Kidney epithelial cell (primary cell): ENCODE data around the gene SOX18. TPM values are rescaled to one million over a fixed set of nuclear protein-coding genes. Genes with fewer than 3 reads are reported as not detected.

Experiments
- DNase-seq: peaks from one replicate; pipeline ENCODE4 v3.0.0-alpha.2; 2010; ENCODE audit warnings: low read depth
- H3K27me3 ChIP-seq: 2 replicates; pipeline ENCODE4 v1.6.0; 2011; ENCODE audit warnings: low read length; ENCODE audit not compliant: control insufficient read depth, insufficient read depth
- H3K36me3 ChIP-seq: 2 replicates; pipeline ENCODE4 v1.5.1; 2011; ENCODE audit warnings: low read length; ENCODE audit not compliant: control insufficient read depth, insufficient read depth
- H3K4me3 ChIP-seq: 2 replicates; pipeline ENCODE4 v1.5.1; 2011; ENCODE audit warnings: low read depth, mild to moderate bottlenecking, control low read depth, low read length
- total RNA-seq: library from RNA; depleted of rRNA; stranded (reverse); fragments of >200 nt; gene quantifications from 2 replicates; pipeline ENCODE4 v1.2.3, GENCODE V29; 2015
- TF ChIP-seq, protein P1 (sequence below): IDR thresholded peaks from 2 replicates; pipeline ENCODE4 v1.5.1; 2011; ENCODE audit warnings: mild to moderate bottlenecking, moderate library complexity, low read length, control low read depth, inconsistent platforms; ENCODE audit not compliant: insufficient read depth, poor library complexity, severe bottlenecking

Gene SOX18
- total RNA-seq, 1 donor from 2014 or later: 0.04 TPM

DNA sequence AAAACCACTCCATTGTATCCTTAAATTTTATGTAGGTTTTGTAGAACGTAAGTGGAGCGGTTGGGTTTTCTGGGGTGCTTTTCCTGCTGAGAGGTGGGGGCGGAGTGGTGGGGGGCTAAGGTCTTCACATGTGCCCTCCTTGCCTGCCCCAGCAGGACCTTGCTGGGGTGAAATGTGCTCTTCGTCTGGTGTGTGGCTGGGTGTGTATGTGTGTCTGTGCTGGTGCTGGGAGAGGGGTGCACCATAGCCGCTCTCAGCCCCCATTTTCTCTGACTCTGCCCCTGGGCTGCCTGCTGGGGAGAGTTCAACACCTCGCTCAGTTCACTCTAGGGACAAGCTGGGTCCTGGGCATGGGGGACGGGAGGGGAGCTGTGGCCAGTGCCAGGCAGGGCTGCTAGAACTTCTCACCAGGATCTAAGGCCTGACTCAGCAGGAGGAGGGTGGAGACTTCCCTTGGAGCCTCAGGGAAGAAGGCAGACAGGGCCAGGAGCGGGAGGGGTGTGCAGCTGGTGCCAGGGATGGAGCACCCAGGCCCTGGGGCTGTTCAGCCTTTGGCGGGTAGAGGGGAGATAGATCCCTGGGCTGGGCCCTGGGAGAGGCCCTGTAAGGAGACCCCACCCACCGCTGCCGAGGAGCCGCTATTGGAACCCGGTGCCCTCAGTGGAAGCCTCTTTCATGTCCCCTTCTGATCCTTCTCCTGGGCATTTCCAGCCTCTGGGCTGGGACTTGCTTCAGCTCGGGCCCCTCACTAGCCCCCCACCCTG is 4.8 kb downstream of the SOX18 start:
- no peaks in the 10 kb centered on the region for H3K36me3 ChIP-seq
- no peak overlapping the region for H3K4me3 ChIP-seq
- peaks cover 53% of the 10 kb centered on the region for H3K27me3 ChIP-seq
- TF ChIP-seq, protein P1, sequence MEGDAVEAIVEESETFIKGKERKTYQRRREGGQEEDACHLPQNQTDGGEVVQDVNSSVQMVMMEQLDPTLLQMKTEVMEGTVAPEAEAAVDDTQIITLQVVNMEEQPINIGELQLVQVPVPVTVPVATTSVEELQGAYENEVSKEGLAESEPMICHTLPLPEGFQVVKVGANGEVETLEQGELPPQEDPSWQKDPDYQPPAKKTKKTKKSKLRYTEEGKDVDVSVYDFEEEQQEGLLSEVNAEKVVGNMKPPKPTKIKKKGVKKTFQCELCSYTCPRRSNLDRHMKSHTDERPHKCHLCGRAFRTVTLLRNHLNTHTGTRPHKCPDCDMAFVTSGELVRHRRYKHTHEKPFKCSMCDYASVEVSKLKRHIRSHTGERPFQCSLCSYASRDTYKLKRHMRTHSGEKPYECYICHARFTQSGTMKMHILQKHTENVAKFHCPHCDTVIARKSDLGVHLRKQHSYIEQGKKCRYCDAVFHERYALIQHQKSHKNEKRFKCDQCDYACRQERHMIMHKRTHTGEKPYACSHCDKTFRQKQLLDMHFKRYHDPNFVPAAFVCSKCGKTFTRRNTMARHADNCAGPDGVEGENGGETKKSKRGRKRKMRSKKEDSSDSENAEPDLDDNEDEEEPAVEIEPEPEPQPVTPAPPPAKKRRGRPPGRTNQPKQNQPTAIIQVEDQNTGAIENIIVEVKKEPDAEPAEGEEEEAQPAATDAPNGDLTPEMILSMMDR: no peak
- no peak for DNase-seq

DNA sequence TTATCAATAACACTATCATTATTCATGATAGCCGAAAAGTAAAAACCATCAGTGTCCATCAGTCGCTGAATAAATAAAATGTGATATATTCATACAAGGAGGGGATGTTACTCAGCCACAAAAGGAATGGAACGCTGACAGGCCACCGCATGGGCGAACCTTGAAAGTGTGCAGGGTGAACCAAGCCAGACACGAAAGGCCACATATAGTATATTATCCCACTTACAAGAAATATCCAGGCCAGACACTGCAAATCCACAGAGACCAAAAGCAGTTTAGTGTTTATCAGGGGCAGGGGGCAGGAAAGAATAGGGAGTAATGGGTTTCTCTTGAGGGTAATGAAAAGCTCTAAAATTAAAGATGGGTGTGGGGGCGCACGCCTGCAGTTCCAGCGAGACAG is 5.7 kb downstream of the SOX18 start:
- H3K27me3 ChIP-seq: peaks cover 49% of the 10 kb centered on the region
- TF ChIP-seq, protein P1: no peak
- DNase-seq: no peak
- H3K4me3 ChIP-seq: no peak overlapping the region
- no peaks in the 10 kb centered on the region for H3K36me3 ChIP-seq

DNA sequence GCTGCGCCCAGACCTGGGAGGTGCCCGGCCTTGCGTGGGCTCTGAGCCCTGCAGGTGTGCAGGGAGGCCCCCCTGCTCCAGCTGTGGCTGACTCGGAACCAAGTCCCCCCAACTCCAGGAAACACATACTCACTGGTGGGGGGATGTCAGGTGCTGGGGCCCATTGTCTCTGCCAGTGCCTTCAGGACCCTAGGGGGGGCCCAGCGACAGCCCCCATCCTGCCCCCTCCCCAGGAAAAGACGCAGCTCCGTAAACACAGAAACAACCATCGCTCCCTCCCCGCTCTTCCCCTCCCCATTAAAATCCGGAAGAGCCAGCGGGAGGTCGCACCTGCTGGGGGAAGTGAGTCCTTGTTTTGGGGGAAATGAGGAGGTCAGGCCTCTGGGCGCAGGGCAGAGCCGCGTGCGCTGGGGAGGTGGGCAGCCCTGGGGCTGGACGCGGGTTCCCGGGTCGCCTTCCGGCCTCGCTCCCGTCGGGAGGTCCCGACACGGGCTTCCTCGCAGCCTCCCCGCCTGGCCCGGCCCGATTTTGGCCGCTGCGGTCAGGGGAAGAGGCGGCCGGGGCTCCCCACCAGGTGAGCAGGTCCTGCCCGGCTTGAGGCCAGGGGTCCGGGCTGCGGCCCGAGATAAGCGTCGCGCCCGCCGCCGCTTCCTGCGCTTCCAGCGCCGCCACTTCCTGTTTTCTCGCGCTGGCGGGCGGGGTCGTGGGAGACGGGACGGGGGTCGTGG is 7.2 kb downstream of the SOX18 start:
- DNase-seq: no peak
- TF ChIP-seq, protein P1: no peak
- Histone ChIP-seq H3K27me3 (peaks cover 46% of the 10 kb centered on the region), H3K4me3 (peak overlapping the region; percentile 45), H3K36me3 (no peaks in the 10 kb centered on the region)

DNA sequence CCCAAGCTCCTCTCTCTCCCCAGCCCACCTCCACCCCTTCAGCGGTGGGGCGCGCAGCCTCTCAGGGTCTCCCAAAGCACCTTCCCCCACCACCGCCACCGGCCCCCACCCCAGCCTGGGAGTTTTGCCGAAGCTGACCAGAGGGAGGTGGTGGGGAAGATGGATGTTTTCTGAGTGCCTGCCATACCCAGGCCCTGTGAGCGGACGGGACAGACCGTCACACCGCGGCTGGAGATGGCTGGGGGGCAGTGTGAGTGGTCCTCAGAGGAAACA is 7.7 kb downstream of the SOX18 start:
- TF ChIP-seq, protein P1: no peak
- no peak for DNase-seq
- Histone ChIP-seq H3K36me3 (no peaks in the 10 kb centered on the region), H3K27me3 (peaks cover 44% of the 10 kb centered on the region), H3K4me3 (no peak overlapping the region)

DNA sequence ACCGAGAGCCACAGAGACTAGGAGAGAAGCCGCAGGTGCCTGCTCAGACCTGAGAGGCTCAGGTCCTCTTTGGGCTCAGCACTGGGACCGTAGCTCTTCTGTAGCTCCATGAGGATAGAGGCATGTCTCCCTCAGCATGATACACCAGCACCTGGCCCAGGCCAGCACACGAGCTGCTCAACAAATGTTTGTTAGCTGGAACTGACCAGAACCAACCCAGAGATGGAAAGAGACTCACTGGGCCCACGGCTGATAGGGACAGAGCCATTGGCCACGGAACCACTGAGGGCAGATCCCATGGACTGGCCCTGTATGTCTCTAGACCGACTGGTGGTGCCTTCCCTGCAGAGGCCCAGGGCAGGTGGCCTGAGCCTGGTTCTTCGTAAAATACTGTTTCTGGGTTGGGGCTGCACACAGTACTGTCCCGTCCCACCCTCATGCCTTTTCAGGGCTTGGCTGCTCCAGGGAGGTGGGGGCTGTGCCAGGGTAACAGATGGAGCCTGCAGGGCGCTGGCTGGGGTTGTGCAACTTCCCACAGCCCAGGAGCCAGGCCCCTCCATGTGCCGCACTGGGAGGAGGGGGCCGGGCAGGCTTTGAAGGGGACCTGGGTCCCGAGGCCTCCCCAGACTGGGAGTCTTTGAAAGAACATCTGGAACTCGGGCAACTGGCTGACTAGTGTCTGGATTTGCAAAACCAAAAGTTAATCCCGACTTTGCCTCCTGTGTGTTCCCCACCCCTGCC is 8.2 kb downstream of the SOX18 start:
- no peak for DNase-seq
- H3K36me3 ChIP-seq: no peaks in the 10 kb centered on the region
- TF ChIP-seq, protein P1: no peak
- H3K27me3 ChIP-seq: peaks cover 39% of the 10 kb centered on the region
- no peak overlapping the region for H3K4me3 ChIP-seq
